ENCODE results near the gene LY6G6C.

Gene LY6G6C

DNA sequence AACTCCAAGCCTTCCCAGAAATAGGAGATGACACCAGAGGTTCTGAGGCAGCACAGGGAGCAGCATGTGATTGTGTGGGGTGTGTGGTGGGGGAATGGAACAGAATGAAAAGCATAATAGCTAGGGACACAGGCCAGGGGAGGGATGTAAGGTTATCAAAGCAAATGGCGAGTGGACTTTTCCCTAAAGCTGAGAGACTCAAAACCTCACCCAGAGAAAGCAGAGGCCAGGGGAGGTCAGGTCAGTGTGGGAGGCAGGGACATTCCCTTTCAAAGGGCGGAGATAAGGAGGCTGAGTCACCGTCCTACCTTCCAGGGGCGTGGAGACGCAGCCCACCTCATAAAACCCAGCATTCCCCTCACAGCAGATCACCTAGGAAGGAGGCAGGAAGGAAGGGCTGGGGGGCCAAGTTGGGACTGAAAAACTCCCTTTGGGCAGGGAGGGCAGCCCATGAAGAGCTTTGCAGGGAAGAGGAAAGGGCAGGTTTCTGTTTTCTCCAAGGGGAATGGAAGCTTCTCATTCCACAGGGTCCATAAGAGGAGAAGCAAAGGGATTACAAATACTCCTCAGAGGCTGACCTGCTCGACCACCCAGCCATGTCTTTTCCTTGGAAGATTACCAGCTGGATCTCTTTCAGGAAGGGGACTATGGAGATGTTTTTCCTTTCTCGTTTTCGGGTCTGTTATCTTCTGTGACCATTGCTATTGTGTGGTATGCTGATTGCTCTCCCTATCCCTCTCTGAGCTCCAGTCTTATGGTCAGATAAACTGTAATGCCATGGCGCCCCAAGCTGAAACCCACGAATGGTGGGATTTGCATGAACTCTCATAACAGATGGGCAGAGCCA lies 31.1 kb downstream of the LY6G6C start:
- H3K4ac ChIP-seq (ENCODE audit: low read depth in 1 of 2, low read length in 2 of 2), result no peak overlapping the region
- no peaks in the 10 kb centered on the region for H3K9me3 ChIP-seq (ENCODE audit: control insufficient read depth, low read length)
- H2AK5ac ChIP-seq (ENCODE audit: low read length, severe bottlenecking), result no peak overlapping the region
- no peak overlapping the region for H3K18ac ChIP-seq (ENCODE audit: low read depth in 1 of 2, low read length in 2 of 2)
- H2BK120ac ChIP-seq (ENCODE audit: low read depth, low read length), result no peak overlapping the region
- no peak overlapping the region for H3K9ac ChIP-seq (ENCODE audit: low read length)
- no peak overlapping the region for H2BK15ac ChIP-seq (ENCODE audit: low read depth, poor library complexity, severe bottlenecking)
- H3K4me1 ChIP-seq (ENCODE audit: control insufficient read depth, insufficient read depth, low read depth, low read length), result peaks cover 2% of the 10 kb centered on the region
- no peak overlapping the region for H4K8ac ChIP-seq (ENCODE audit: low read length)
- H3K23ac ChIP-seq (ENCODE audit: low read length in 2 of 2), result no peak overlapping the region
- peaks cover 86 to 94% of the 10 kb centered on the region in 2 experiments for H3K36me3 ChIP-seq (ENCODE audit: control insufficient read depth in 1 of 2, insufficient read depth in 2 of 2, low read depth in 1 of 2, low read length in 2 of 2)
- no peak overlapping the region for H3K4me2 ChIP-seq (ENCODE audit: low read length, poor library complexity, severe bottlenecking)
- peaks cover 9% of the 10 kb centered on the region for H3K79me1 ChIP-seq (replicated peaks; ENCODE audit: low read length, poor library complexity, severe bottlenecking)
- no peak for DNase-seq
- no peak overlapping the region for H3K4me3 ChIP-seq (ENCODE audit: insufficient read depth in 1 of 2, low read depth in 1 of 2, low read length in 2 of 2)
- 86% methylated on average over 6 of the region's 10 CpGs for WGBS
- no peak overlapping the region for H2AFZ ChIP-seq (ENCODE audit: low read depth, low read length)
- H2BK12ac ChIP-seq (ENCODE audit: low read length in 2 of 2), result no peak overlapping the region
- no peaks in the 10 kb centered on the region for H3K27me3 ChIP-seq (ENCODE audit: control insufficient read depth in 1 of 2, insufficient read depth in 1 of 2, low read length in 2 of 2)
- H3K27ac ChIP-seq (ENCODE audit: low read length, poor library complexity, severe bottlenecking), result no peak overlapping the region
- no peak overlapping the region for H3K14ac ChIP-seq (ENCODE audit: low read length in 2 of 2)
- no peak overlapping the region for H2BK5ac ChIP-seq (ENCODE audit: low read depth, low read length, poor library complexity, severe bottlenecking)
- H4K91ac ChIP-seq (ENCODE audit: low read length), result no peak overlapping the region

DNA sequence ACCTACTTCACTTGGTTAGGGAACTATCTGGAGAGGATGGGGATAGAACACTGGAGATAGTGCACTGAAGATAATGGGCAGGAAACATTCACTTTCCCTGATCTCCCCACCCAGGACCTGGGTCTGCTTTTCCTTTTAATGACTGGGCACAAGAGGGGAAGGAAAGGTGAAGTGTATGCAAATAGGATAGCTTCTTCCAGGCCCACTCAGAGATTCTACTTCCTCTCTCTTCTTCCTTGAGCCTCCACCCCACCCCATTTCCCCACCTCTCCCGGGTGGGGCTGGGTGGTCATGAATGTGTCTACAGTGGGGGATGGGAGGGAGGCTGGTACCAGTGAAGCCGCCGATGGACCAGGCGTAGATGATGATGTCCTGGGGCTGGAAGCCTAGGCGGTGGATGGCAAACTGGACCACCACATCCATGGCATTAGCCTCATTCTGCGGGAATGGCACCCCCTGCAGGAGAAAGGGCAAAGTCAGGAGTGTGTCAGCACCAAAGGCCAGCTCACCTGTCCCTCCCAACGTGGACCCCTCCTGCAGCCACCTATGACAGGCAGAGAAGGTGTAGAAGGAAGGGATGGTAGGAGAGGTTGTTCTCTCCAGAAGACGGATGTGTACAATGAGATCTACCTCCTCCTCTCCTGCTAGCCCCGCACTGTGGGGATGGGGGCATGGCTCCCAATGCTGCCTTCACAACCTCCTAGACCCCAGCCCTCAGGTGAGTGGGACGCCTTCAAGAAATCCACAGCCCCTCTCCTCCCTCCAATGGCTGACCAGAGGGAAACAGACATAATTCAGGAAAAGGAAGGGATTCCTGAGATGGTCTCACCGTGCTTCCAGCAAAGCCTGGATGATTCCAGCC lies 32.1 kb downstream of the LY6G6C start:
- WGBS, result 76% methylated on average over 5 of the region's 11 CpGs
- Histone ChIP-seq H3K4me1 (ENCODE audit: control insufficient read depth, insufficient read depth, low read depth, low read length) (peaks cover 2% of the 10 kb centered on the region), H4K8ac (ENCODE audit: low read length) (no peak overlapping the region), H3K36me3 (ENCODE audit: control insufficient read depth in 1 of 2, insufficient read depth in 2 of 2, low read depth in 1 of 2, low read length in 2 of 2) (peaks cover 79 to 90% of the 10 kb centered on the region in 2 experiments), H3K14ac (ENCODE audit: low read length in 2 of 2) (no peak overlapping the region), H2BK12ac (ENCODE audit: low read length in 2 of 2) (no peak overlapping the region), H4K91ac (ENCODE audit: low read length) (no peak overlapping the region), H2BK120ac (ENCODE audit: low read depth, low read length) (no peak overlapping the region), H2BK5ac (ENCODE audit: low read depth, low read length, poor library complexity, severe bottlenecking) (no peak overlapping the region), H3K9me3 (ENCODE audit: control insufficient read depth, low read length) (no peaks in the 10 kb centered on the region), H2AFZ (ENCODE audit: low read depth, low read length) (no peak overlapping the region), H3K27ac (ENCODE audit: low read length, poor library complexity, severe bottlenecking) (no peak overlapping the region), H3K9ac (ENCODE audit: low read length) (no peak overlapping the region), H2BK15ac (ENCODE audit: low read depth, poor library complexity, severe bottlenecking) (no peak overlapping the region), H3K23ac (ENCODE audit: low read length in 2 of 2) (no peak overlapping the region), H3K4me2 (ENCODE audit: low read length, poor library complexity, severe bottlenecking) (no peak overlapping the region), H3K27me3 (ENCODE audit: control insufficient read depth in 1 of 2, insufficient read depth in 1 of 2, low read length in 2 of 2) (no peaks in the 10 kb centered on the region), H3K18ac (ENCODE audit: low read depth in 1 of 2, low read length in 2 of 2) (no peak overlapping the region), H2AK5ac (ENCODE audit: low read length, severe bottlenecking) (no peak overlapping the region), H3K4ac (ENCODE audit: low read depth in 1 of 2, low read length in 2 of 2) (no peak overlapping the region), H3K4me3 (ENCODE audit: insufficient read depth in 1 of 2, low read depth in 1 of 2, low read length in 2 of 2) (no peak overlapping the region), H3K79me1 (replicated peaks; ENCODE audit: low read length, poor library complexity, severe bottlenecking) (peaks cover 9% of the 10 kb centered on the region)
- no peak for DNase-seq

DNA sequence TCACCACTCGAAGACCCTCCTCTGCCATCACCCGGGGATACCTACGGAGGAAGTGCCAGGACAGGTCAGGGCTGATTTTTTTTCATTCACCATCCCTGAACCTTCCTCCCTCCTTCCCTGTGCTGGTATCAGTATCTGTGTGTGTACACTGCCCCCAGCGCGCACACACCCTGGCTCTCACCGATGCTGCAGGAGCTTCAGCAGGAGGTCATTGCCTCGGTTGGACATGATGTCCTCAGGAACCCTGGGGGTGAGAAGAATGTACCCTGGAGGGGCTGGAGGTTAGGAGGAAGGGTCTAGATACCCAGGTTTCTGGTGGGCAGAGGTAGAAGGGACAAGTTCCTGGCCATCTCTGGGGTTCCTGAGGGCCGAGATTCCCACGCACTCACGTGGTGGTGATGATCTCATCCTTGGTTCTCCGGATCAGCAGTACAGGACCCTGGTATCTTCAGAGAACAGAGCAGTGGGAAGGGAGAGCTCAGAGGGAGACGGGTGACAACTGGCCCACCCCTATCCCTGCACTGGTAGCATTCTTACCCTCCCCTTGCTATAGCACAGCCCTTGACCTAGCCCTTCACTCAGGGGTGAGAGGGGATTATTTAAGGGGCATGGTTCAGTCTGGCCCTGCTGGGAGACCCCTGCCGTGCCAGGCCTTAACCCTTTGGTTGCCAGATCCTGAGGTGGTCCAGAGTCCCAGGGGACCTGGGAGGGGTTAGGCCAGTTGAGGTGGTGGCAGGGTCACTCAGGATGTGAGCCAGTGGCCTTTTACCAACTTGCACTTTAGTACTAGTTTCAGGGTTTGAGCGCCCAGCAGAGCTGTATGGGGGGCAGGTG lies 33.5 kb downstream of the LY6G6C start:
- H2BK5ac ChIP-seq (ENCODE audit: low read depth, low read length, poor library complexity, severe bottlenecking), result no peak overlapping the region
- H2BK12ac ChIP-seq (ENCODE audit: low read length in 2 of 2), result no peak overlapping the region
- 91% methylated on average over 13 of the region's 14 CpGs for WGBS
- H3K27ac ChIP-seq (ENCODE audit: low read length, poor library complexity, severe bottlenecking), result no peak overlapping the region
- H2BK15ac ChIP-seq (ENCODE audit: low read depth, poor library complexity, severe bottlenecking), result no peak overlapping the region
- no peaks in the 10 kb centered on the region for H3K27me3 ChIP-seq (ENCODE audit: control insufficient read depth in 1 of 2, insufficient read depth in 1 of 2, low read length in 2 of 2)
- H3K4me3 ChIP-seq (ENCODE audit: insufficient read depth in 1 of 2, low read depth in 1 of 2, low read length in 2 of 2), result no peak overlapping the region
- H3K79me1 ChIP-seq (replicated peaks; ENCODE audit: low read length, poor library complexity, severe bottlenecking), result peaks cover 5% of the 10 kb centered on the region
- no peak for DNase-seq
- H2AFZ ChIP-seq (ENCODE audit: low read depth, low read length), result no peak overlapping the region
- H3K36me3 ChIP-seq (ENCODE audit: control insufficient read depth in 1 of 2, insufficient read depth in 2 of 2, low read depth in 1 of 2, low read length in 2 of 2), result peaks cover 74 to 82% of the 10 kb centered on the region in 2 experiments
- no peak overlapping the region for H2BK120ac ChIP-seq (ENCODE audit: low read depth, low read length)
- no peak overlapping the region for H4K8ac ChIP-seq (ENCODE audit: low read length)
- H3K4me2 ChIP-seq (ENCODE audit: low read length, poor library complexity, severe bottlenecking), result no peak overlapping the region
- peaks cover 2% of the 10 kb centered on the region for H3K4me1 ChIP-seq (ENCODE audit: control insufficient read depth, insufficient read depth, low read depth, low read length)
- no peaks in the 10 kb centered on the region for H3K9me3 ChIP-seq (ENCODE audit: control insufficient read depth, low read length)
- no peak overlapping the region for H3K18ac ChIP-seq (ENCODE audit: low read depth in 1 of 2, low read length in 2 of 2)
- H3K23ac ChIP-seq (ENCODE audit: low read length in 2 of 2), result no peak overlapping the region
- H3K9ac ChIP-seq (ENCODE audit: low read length), result no peak overlapping the region
- H2AK5ac ChIP-seq (ENCODE audit: low read length, severe bottlenecking), result no peak overlapping the region
- no peak overlapping the region for H3K4ac ChIP-seq (ENCODE audit: low read depth in 1 of 2, low read length in 2 of 2)
- H3K14ac ChIP-seq (ENCODE audit: low read length in 2 of 2), result no peak overlapping the region
- H4K91ac ChIP-seq (ENCODE audit: low read length), result no peak overlapping the region
